Measurements from ENCODE around the gene ZNF335. TPM values are rescaled to one million over a fixed set of nuclear protein-coding genes. Genes with fewer than 3 reads are reported as not detected.

The ZNF335 gene
- total RNA-seq, 3 donors from 2014 or later, result 12.6 to 25.9 (median 20.6) TPM

DNA sequence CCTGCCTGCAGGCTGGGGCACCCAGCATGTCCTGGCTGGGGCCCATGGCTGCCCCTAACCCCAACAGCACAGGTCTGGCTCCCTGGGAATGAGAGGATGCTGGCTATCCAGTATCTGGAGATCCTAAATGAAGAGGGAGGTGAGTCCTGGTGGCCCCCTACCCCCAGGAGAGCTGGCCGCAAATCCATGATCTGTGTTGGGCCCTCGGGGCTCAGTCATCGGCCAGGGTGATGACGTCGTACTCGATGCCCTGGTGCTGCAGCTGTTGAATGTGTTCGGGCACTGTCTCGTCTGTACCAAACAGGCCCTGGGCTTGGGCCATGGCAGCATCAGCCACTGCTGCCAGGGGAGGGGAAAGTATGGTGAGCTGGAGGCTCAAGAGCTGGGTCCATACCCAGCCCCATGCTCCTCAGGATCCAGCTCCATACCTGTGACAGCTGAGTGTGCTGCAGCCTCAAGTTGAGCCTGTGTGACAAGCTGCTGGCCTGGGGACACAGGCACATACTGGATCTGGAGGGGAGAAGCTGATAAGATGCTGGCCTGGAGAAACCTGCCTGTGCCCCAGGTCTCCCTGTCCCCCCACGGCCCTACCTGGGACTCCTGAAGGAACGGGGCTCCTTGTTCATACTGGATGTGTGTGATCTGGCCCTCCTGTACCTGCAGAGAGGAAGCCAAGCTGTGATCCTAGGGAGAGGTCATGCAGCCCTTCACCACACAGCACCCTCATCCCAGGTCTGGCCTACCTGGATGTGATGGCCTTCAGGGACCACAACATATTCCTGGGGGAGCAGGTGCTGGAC, 23.1 kb downstream of the ZNF335 start:
- TF ChIP-seq POLR2AphosphoS5 (IDR thresholded peaks at IDR 0.05) (no peak), POLR2A (IDR thresholded peaks at IDR 0.05) (no peak)
- TF ChIP-seq, protein P1, sequence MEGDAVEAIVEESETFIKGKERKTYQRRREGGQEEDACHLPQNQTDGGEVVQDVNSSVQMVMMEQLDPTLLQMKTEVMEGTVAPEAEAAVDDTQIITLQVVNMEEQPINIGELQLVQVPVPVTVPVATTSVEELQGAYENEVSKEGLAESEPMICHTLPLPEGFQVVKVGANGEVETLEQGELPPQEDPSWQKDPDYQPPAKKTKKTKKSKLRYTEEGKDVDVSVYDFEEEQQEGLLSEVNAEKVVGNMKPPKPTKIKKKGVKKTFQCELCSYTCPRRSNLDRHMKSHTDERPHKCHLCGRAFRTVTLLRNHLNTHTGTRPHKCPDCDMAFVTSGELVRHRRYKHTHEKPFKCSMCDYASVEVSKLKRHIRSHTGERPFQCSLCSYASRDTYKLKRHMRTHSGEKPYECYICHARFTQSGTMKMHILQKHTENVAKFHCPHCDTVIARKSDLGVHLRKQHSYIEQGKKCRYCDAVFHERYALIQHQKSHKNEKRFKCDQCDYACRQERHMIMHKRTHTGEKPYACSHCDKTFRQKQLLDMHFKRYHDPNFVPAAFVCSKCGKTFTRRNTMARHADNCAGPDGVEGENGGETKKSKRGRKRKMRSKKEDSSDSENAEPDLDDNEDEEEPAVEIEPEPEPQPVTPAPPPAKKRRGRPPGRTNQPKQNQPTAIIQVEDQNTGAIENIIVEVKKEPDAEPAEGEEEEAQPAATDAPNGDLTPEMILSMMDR (IDR thresholded peaks at IDR 0.05), result no peak
- intact Hi-C loops (cut with DNase I; ENCODE audit: low total_unique reads), result no loop called here
- H3K4me1 ChIP-seq, result no peaks in the 10 kb centered on the region
- H3K4me3 ChIP-seq, result no peak overlapping the region
- no peak for DNase-seq (ENCODE audit: low spot score in 2 of 2)
- no peaks in the 10 kb centered on the region for H3K27me3 ChIP-seq
- H3K27ac ChIP-seq, result peak overlapping the region in 1 of 2 donors; percentile 38
- H3K36me3 ChIP-seq, result peaks cover 8% of the 10 kb centered on the region
- no peaks in the 10 kb centered on the region for H3K9me3 ChIP-seq

DNA sequence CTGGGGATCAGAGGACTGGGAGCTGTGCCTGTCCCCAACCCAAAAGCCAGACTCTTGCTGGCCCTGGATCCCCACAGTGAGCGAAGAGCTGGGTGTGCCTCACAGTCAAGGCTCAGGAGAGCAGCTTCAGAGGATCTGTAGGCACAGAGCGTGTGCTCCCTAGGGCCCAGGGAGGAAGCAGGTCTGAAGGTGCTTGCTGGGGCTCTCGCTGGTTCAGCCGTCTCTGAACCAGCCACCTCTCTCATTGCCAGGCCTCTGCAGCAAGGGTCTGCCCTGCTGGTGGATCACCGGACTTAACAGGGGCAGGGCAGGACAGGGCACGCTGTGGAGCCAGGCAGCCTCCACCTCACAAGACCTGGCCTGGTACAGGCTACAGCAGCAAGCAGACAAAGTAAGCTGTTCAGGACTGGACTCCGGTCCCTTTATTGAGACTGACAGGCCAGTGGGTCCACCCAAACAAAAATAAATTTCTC, 23.7 kb downstream of the ZNF335 start:
- Histone ChIP-seq H3K27ac (peak overlapping the region; percentile 10 to 21), H3K36me3 (peaks cover 11% of the 10 kb centered on the region), H3K4me3 (no peak overlapping the region), H3K27me3 (no peaks in the 10 kb centered on the region), H3K4me1 (no peaks in the 10 kb centered on the region), H3K9me3 (no peaks in the 10 kb centered on the region)
- intact Hi-C loops (cut with DNase I; ENCODE audit: low total_unique reads), result no loop called here
- no peak for DNase-seq (ENCODE audit: low spot score in 2 of 2)
- TF ChIP-seq POLR2AphosphoS5 (IDR thresholded peaks at IDR 0.05), result no peak
- TF ChIP-seq, protein P1 (IDR thresholded peaks at IDR 0.05), result no peak
- no peak for TF ChIP-seq POLR2A (IDR thresholded peaks at IDR 0.05)

DNA sequence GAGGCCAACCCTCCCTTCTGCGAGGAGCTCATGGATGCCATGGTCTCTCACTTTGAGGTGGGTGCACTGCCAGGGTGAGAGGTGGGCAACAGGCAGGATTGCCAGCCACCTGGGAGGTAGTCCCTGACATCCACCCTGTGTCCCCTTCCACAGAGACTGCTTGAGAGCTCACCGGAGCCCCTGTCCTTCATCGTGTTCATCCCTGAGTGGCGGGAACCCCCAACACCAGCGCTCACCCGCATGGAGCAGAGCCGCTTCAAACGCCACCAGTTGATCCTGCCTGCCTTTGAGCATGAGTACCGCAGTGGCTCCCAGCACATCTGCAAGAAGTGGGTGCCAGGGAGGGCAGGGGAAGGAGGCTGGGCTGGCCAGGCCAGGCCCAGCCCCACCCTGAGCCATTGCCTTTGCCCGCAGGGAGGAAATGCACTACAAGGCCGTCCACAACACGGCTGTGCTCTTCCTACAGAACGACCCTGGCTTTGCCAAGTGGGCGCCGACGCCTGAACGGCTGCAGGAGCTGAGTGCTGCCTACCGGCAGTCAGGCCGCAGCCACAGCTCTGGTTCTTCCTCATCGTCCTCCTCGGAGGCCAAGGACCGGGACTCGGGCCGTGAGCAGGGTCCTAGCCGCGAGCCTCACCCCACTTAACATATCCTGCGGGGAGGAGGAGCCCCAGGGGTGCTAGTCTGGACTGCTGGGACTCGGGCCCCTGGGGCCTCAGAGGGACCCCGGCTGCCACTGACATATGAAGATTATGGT, 24.7 kb downstream of the ZNF335 start:
- Histone ChIP-seq H3K9me3 (no peaks in the 10 kb centered on the region), H3K27ac (peak overlapping the region; percentile 43 to 79), H3K27me3 (no peaks in the 10 kb centered on the region), H3K4me1 (no peaks in the 10 kb centered on the region), H3K4me3 (no peak overlapping the region), H3K36me3 (peaks cover 16% of the 10 kb centered on the region)
- DNase-seq (ENCODE audit: low spot score in 2 of 2), result no peak
- intact Hi-C loops (cut with DNase I; ENCODE audit: low total_unique reads), result no loop called here
- TF ChIP-seq, protein P1 (IDR thresholded peaks at IDR 0.05), result no peak
- TF ChIP-seq POLR2A (IDR thresholded peaks at IDR 0.05) (no peak), POLR2AphosphoS5 (IDR thresholded peaks at IDR 0.05) (no peak)

DNA sequence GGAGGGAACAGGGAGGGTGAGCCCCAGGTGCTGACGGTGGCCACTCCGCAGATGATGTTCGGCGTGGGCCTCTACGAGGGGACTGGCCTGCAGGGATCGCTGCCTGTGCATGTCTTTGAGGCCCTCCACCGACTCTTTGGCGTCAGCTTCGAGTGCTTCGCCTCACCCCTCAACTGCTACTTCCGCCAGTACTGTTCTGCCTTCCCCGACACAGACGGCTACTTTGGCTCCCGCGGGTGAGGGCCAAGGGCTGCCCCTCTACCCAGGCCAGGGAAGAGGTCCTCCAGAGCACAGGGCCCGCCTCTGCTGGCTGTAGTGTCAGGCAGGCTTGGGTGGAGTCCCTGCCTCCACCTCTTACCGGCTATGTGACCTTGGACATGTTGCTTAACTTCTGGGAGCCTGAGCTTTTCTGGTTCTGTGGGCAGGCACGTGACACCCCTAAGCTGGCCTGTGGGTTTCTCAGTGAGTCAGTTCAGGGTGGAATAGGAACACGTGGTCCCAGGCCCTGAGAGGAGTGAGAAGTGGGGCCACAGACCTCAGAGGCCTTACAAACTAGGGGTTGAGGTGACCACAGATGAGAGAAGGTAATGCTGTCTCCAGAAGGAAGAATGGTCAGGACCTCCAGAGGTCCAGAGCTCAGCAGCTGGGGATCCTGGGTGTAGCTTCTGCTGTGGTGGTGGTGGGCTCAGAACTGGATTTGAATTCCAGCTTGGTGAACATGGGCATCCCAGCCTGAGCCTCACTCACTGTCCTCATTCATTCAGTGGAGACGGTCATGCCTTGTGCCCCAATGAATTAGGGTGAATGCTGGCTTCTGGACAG, 25.6 kb downstream of the ZNF335 start:
- H3K4me3 ChIP-seq, result no peak overlapping the region
- TF ChIP-seq, protein P1 (IDR thresholded peaks at IDR 0.05), result no peak
- TF ChIP-seq POLR2AphosphoS5 (IDR thresholded peaks at IDR 0.05) (peak in 2 of 3 donors; percentile 37 to 49), POLR2A (IDR thresholded peaks at IDR 0.05) (no peak)
- intact Hi-C loops (cut with DNase I; ENCODE audit: low total_unique reads), result no loop called here
- H3K36me3 ChIP-seq, result peaks cover 16% of the 10 kb centered on the region
- no peaks in the 10 kb centered on the region for H3K4me1 ChIP-seq
- DNase-seq (ENCODE audit: low spot score in 2 of 2), result peak in 1 of 2 donors; percentile 65
- no peaks in the 10 kb centered on the region for H3K27me3 ChIP-seq
- no peaks in the 10 kb centered on the region for H3K9me3 ChIP-seq
- H3K27ac ChIP-seq, result peak overlapping the region; percentile 43 to 82

Data from breast epithelium (tissue), 4 donors.